Measurements from ENCODE around the gene VAMP3.
"Not testable (repeated sequence)": the region's sequence is repeated elsewhere in the genome, so short reads cannot be mapped to it uniquely, and the experiment has no call there.

GRCh38 chr1:7791027-7791426, 19.9 kb downstream of the VAMP3 start:
- TF ChIP-seq CTCF (IDR thresholded peaks at IDR 0.05; ENCODE audit: poor library complexity); EZH2 (IDR thresholded peaks at IDR 0.05; ENCODE audit: borderline replicate concordance); EZH2phosphoT487 (IDR thresholded peaks at IDR 0.05; ENCODE audit: low read depth, severe bottlenecking, unreplicated experiment): not testable (repeated sequence)
